GM18498 (cell line): Measurements from ENCODE around the gene AFF4.

Source experiments
- ATAC-seq: cut with Tn5 transposase; IDR thresholded peaks from one replicate; pipeline ENCODE4 v1.9.1; 2021; ENCODE audit warnings: mild to moderate bottlenecking, moderate library complexity; ENCODE audit not compliant: unreplicated experiment

Gene AFF4

DNA sequence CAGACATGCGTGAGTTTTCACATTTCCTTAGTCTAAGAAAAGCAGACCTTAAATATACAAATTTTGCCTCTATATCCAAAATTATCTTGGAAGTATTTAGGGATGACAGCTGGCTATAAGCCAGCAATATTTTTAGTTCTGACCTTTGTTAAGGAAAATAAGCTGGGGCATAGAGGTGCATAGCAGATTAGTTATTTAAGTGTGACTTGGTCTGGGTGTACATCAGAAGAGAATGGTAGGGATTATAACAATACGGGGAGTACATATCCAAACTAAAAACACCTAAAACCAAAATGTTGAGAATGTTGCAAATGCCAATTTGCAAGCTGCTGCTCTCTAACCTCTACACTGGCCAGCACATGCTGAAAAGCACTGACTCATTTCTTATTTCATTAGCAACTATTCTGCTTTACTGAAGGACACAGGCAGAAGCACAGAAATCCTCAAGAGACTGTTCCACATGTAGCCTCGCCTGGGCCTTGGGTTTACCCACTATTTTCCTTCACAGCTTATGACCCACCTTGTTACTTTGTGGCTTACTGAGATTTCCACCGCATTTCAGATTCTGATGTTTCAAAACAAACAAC is 67.6 kb downstream of the AFF4 start:
- ATAC-seq = no peak

GRCh38 chr5:132890817-132891216 is 72.6 kb downstream of the AFF4 start:
- ATAC-seq = no peak

- no peak for ATAC-seq
These were observed 73.9 kb downstream of the AFF4 start for GRCh38 chr5:132889501-132889900.

- no peak for ATAC-seq
These were observed 76.2 kb downstream of the AFF4 start for GRCh38 chr5:132887283-132887682.

GRCh38 chr5:132886064-132886823 is 77.2 kb downstream of the AFF4 start:
- no peak for ATAC-seq

- ATAC-seq = no peak
These were observed 78.9 kb downstream of the AFF4 start for GRCh38 chr5:132884548-132884947.

- peak; percentile 70 for ATAC-seq
These were observed 80.1 kb downstream of the AFF4 start for GRCh38 chr5:132883261-132883834.

DNA sequence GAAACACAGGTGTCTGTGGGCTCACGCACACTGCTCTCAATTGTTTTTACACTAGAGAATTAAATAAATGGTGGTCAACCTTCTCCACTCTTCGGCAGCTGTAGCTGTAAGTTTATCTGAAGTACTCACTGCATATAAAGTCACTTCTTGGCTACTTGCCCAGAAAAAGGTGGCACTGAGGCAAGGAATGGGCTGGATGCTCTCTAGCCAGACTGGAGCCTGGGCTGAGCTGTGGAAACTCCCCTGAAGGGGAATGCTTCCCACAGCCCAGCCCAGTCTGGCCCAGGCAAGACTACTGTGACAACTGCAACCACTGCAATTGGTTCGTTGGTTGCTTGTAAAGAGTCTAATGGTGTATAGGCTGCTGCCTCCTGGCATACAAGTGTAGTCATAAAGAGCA is 85.5 kb downstream of the AFF4 start:
- no peak for ATAC-seq

GRCh38 chr5:132877466-132877865 is 86.0 kb downstream of the AFF4 start:
- ATAC-seq = no peak

DNA sequence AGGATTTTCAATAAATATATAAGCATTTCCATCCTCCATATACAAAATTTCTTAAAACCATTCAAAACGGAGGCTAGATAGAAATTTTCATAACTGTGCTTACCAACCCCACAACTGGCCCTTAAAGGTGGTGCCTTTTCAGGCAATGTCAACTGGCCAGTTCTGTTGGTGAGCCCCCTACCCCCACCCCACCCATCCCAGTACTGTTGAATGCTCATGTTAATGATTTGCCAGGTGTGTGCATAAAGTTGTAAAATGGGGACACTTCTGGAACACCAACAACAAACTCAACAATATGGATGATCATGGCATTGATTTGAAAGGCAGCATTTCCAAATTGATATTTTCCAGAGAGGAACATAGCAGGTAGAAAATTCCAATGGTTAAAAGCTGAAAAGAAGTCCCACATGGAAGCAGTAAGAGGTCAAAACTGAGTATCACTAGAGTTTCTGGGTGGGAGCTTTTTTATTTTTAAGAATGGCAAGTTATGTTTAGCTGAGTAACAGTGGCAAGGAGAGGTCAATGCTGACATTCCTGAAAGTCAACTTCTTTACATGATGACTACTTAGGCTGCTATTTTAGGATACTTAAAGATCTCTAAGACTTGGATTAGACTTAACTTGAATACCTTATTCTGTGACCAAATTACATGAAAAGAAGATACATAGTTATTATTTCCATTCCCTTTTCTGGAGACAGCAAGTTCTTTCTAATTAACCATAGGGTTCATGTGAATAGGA is 87.2 kb downstream of the AFF4 start:
- no peak for ATAC-seq

- ATAC-seq = no peak
These were observed 89.5 kb downstream of the AFF4 start for GRCh38 chr5:132873930-132874271.

DNA sequence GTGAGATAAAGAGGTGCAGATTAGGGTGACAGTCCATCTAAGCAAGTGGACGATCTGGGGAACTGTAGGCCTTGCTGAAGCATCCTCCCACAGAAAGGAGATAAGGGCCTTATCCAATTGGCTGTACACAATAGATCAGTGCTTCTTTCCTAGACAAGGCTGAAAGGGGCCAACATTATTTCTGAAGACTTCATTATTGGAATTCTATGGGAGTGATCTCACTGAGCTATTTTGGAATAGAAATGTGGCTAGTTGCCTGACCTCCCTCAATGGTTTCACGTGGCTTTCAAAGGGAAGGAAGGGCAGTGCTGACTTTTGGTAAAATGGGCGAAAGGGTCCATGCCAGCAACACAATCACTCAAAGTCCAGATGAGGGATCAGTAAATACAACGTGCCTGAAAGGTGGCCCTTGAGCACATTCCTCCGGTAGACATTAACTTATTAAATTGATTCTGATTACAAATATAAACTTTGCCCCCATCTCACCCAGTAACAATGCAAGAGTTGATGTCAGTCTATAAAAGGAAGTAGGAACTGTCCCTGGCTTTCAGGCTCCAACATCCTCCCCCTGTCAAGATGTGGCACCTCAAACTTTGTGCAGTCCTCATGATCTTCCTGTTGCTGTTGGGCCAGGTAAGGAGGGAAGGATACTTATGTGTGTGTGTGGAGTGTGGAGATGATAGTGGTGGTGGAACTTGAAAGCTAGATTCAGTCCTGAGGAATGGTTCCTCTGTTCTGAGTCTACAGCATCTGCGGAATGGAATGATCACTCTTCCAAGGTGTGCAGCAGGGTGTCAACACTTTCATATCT is 90.1 kb downstream of the AFF4 start, which contains the start of gene LEAP2:
TSS of gene LEAP2 (plus strand) at position 550 of the 811 bp plus-strand sequence. CDS start at position 577, 27 bp downstream.
- ATAC-seq = no peak

DNA sequence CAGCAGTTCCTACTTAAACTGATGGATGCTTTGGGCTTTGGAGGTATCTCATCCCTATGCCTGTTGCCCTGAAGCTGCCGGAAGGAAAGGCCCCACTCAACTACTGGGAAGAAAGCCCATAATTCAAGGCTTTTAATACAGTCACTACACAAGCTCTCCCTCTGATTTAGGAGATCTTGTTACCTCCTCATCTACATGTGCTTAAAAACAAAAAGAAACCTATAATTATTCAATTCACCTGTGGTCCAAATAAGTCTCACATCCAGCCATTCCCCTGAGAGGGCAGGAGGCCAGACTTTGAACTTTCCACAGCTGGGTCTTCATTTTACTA is 90.7 kb downstream of the AFF4 start:
- no peak for ATAC-seq

GRCh38 chr5:132871459-132872284 is 91.8 kb downstream of the AFF4 start:
- no peak for ATAC-seq

GRCh38 chr5:132870801-132871200 is 92.6 kb downstream of the AFF4 start:
- no peak for ATAC-seq

DNA sequence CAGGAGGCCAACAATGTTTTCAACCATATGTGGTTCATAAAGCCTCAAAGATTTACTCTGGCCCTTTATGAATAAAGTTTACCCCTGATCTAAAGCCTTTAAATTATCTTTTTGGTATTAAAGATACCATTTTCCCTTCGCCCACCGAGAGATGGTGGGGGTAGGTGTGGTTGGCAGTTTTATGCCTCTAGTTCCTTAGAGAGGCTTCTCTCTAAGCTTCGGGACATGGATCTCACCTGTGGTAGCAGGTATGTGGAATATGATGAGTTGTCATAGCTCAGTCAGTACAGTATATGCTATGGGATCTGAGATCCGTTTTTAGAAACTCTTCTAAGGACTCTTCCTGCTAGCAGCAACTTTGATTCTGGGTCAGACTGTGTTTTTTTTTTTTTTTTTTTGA is 94.7 kb downstream of the AFF4 start:
- ATAC-seq = no peak

DNA sequence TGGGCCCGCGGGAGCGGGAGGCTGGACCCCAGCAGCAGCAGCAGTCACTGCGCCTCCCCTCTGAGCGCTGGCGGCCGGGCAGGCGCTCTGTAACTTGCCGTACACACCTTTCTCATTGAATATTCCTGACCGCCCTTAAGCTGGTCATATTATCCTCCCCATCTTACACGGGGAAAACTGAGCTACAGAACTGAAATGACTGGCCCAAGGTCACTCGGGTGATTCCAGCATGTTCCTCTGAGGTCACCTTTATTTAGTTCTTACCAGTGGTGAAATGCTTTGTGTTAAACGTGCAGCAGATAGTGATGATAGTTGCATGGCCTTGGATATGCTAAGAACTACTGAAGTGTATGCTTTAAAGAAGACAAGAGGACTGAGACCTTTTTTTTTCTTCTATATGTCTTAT is 96.4 kb downstream of the AFF4 start:
- ATAC-seq = no peak

DNA sequence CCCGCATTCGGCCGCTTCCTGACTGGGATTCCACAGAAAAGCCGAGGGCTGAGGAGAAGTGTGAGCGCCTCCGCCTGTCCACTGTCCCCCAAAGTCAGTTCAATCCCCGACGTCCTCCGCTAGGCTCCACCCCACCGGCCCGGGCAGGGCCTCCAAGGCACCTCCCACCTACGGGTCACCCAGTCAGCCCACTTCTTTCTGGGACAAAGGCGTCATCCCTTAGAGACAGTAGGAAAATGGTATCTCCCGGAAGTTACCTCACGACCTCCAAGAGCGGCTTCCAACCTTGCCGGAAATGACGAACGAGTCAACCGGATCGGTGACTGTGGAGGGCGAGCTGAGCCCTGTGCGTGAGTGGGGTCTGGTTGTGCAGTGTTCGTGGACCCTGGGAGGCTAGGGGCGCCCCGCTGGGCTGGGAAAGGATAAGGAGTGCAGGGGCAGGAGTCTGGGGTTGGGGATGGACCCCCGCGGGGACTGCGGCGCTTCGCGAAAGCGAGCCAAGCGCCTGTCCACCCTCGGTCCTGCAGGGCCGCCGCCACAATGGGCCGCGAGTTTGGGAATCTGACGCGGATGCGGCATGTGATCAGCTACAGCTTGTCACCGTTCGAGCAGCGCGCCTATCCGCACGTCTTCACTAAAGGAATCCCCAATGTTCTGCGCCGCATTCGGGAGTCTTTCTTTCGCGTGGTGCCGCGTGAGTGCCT is 96.9 kb downstream of the AFF4 start, which contains the start of the genes GDF9 and UQCRQ:
TSS of gene GDF9 (minus strand) at position 128 of the 704 bp plus-strand sequence. CDS start 1,936 bp downstream, outside the sequence.
TSS of gene UQCRQ (plus strand) at position 301 of the 704 bp plus-strand sequence. CDS start at position 541, 240 bp downstream.
- peak; percentile 98 for ATAC-seq

DNA sequence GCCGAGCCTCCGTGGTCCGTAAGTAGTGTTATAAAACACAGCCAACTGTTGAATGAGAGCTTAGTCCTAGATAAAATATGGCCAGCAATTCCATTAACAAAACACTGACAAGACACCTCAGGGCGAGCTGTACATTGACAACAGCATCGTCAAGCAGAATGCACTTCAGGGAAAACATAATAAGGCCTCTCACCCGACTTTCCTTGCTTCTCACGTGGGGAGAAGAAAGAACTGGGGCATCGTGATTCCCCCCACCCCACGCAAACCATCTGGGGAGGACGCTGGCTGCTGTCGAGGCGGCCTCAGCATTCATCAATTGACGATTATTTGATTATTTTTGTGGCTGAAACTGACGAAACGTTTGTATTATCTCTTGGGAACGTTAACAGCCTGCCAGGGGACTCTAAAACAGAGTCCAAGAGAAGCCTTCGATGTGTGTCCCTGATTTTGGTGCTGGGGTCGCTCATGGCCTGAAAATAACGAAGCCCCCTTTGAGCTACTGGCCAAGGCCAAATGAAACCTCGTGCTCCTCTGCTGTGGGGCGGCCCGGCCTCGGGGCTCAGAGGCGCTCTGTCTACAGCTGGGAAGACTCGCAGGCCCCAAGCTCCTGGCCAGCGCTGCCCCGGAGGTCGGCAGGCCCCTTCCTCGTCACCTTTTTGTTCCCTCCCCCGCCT is 97.6 kb downstream of the AFF4 start:
- ATAC-seq = peak; percentile 24
